Caki2 (cell line): ENCODE measurements around the gene VWCE. TPM values are rescaled to one million over a fixed set of nuclear protein-coding genes. Genes with fewer than 3 reads are reported as not detected.

Experiments
- DNase-seq: peaks from one replicate; pipeline ENCODE4 v3.0.0-alpha.2; 2015; ENCODE audit warnings: low read depth
- in situ Hi-C: cut with HindIII; loops from 2 replicates; pipeline ENCODE4 v1.10.0; 2016; ENCODE audit warnings: low sequenced_read_pairs, low pct_unique_long_range_greater_than_20kb, mixed read lengths
- total RNA-seq: library from RNA; depleted of rRNA; stranded (reverse); fragments of >200 nt; shearing (Covaris generic); gene quantifications from 2 replicates; pipeline ENCODE4 v1.2.3, GENCODE V29; 2014; ENCODE audit warnings: low replicate concordance

Gene VWCE
- total RNA-seq, 1 experiment from 2014 or later: not detected

- in situ Hi-C loops: no loop called here
- no peak for DNase-seq
Observed at GRCh38 chr11:61292356-61292755, 2.8 kb downstream of the VWCE start.

DNA sequence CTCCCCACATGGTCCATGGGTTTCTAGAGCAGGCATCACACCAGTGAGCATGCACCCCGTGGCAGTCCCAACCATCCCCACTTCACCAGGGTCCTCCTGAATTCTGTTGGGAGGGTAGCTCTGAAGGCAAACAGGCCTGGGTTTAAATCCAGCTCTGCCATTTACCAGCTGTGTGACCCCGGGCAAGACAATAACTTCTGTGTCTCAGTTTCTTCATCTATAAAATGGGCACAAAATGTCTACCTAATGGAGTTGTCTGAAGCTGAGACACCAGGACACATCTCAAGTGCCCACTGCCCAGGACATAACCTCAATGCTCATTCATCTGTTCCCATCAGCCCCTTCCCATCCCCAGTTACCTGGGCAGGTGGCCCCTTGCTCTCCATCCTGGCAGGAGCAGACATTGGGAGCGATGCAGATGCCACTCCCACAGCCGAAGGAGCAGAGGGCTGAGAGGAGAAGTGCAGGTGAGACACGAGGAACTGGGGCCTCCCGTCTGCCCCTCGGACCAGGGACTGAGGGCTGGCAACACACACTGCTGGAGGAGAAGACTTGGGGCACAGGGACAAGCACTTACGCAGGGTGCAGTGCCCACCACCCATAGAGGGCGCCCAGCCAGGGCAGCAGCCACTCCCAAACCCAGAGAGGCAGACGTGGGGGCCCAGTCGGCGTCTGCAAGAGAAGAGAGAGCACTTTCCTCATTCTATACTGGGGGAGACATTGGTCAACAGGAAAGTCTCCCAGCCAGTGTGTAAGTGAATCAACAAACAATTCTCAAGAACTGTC lies 4.0 kb downstream of the VWCE start:
- no peak for DNase-seq
- in situ Hi-C loops: no loop called here

GRCh38 chr11:61287338-61287977 lies 7.7 kb downstream of the VWCE start:
- in situ Hi-C loops: no loop called here
- peak; percentile 65 for DNase-seq

DNA sequence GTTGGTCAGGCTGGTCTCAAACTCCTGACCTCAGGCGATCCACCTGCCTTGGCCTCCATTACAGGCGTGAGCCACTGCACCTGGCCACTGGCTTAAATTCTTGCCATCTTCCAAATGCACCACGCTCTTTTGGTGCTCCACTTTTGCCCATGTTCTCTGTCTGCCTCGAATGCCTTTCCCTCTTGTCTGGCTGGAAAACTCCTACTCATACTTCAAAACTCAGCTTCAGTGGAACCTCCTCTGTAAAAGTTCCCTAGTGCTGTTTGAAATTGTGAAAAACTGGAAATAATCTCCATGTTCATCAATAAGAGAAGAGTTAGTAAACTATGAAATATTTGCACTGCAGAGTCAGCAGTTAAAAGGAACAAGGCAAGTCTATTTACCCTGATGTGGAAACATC lies 11.5 kb downstream of the VWCE start:
- in situ Hi-C loops: no loop called here

GRCh38 chr11:61281581-61282250 lies 13.4 kb downstream of the VWCE start:
- in situ Hi-C loops: no loop called here
- DNase-seq: peak; percentile 12

More for the DNA sequence above, 11.5 kb downstream of the VWCE start:
- DNase-seq: no peak

DNA sequence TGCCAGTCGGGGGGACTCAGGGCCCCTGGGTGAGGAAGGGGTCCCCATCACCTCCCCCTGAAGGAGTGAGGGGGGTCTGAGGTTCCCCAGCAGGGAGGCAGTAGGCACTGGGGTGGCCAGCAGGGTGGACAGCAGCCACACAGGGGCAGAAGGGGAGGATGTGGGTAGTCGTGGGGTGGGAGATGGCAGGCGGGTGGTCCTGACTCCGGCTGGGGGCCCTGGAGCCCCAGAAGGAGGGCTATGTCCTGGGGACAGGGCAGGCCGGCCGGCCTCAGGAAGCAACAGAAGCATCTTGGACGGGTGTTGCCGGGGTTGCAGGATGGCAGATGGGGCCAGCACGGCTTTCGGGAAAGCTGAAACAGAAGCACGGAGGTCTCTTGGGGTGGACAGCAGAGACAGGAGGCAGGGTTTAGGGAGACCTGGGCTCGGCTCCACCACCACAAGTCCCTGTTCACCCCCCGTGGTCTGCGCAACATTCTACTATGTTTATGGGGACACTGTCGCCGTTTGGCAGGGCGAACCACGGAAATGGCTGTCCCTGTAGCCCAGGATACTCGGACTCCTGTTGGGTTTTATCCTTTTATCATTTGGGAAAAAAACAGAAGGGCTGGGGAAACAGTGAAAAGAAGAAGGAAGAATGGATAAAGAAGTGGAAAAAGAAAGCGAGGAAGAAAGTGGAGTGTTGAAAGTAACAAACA lies 14.1 kb downstream of the VWCE start:
- in situ Hi-C loops: no loop called here
- DNase-seq: no peak

DNA sequence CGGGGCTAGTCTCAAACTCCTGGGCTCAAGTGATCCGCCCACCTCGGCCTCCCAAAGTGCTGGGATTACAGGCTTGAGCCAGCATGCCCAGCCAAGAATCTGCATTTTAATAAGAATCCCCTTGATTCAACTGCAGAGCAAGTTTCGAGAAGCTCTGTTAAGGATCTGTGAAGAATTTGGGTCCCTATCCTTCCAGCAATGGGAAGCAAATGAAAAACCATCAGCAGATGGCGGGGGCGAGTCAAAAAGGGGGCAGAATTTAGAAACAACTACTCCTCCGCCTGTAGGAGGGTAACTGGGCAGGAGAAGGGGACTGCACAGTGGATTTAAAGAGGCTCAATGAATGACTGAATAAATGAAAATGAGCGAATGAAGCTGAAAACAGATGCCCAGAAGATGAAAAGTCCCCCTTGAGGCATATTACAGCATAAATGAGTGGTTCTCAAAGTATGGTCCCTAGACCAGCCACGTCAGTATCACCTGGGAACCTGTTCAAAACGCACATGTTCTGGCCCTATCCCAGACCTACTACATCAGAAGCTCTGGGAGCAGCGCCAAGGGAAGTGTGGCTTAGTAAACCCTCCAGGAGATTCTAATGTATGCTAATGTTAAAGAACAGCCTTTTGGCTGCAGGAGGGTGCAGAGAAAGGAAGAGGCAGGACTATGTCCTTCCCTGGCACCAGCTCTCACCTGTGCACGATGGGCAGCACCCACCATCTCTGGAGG lies 15.0 kb downstream of the VWCE start:
- no peak for DNase-seq
- in situ Hi-C loops: no loop called here

GRCh38 chr11:61278001-61278470 lies 17.1 kb downstream of the VWCE start:
- in situ Hi-C loops: no loop called here

GRCh38 chr11:61277186-61278000 lies 17.7 kb downstream of the VWCE start:
- in situ Hi-C loops: no loop called here
- DNase-seq: no peak

More at GRCh38 chr11:61278001-61278470, 17.1 kb downstream of the VWCE start:
- DNase-seq: no peak

GRCh38 chr11:61275191-61275590 lies 19.9 kb downstream of the VWCE start:
- in situ Hi-C loops: no loop called here

GRCh38 chr11:61274084-61274483 lies 21.0 kb downstream of the VWCE start:
- DNase-seq: no peak
- in situ Hi-C loops: no loop called here

More at GRCh38 chr11:61275191-61275590, 19.9 kb downstream of the VWCE start:
- DNase-seq: no peak

- in situ Hi-C loops: no loop called here
- DNase-seq: peak; percentile 22
Observed at GRCh38 chr11:61273178-61274078, 21.7 kb downstream of the VWCE start.

- no peak for DNase-seq
- in situ Hi-C loops: no loop called here
Observed at GRCh38 chr11:61272731-61273130, 22.4 kb downstream of the VWCE start.

DNA sequence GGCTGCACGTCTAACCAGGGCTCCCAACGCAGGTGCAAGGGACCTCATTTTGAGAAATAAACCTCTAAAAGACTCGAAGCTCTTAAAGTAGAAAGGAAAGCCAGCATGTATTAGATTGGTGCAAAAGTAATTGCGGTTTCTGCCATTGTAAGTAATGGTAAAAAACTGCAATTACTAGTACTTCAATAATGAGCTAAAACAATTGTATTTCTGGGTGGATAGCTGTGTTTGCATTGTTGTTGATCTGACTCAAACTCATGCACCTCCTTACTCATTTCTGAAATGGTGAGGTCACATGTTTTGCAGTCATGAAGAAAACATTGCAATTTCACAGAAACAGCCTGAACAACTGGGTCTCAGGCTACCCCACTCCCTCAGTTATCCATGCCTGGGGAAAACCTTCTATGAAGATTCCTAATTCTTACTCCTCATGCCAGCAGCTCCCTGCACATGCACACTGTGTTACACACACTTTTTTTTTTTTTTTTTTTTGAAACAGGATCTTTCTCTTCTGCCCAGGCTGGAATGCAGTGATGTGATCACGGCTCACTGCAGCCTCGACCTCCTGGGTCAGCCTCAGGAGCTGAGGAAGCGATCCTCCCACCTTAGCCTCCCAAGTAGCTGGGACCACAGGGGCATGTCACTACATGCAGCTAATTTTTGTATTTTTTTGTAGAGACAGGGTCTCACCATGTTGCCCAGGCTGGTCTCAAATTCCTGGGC lies 24.6 kb downstream of the VWCE start:
- DNase-seq: peak; percentile 23
- in situ Hi-C loops: no loop called here

- in situ Hi-C loops: no loop called here
Observed at GRCh38 chr11:61268588-61269250, 26.4 kb downstream of the VWCE start.

More at GRCh38 chr11:61268588-61269250, 26.4 kb downstream of the VWCE start:
- no peak for DNase-seq
